Right lobe of liver (tissue), 6 donors: ENCODE measurements around the gene PSD4. TPM values are rescaled to one million over a fixed set of nuclear protein-coding genes. Genes with fewer than 3 reads are reported as not detected.

ENCODE experiments used
- ATAC-seq, 4 donors: fragments of 200-7000 bp; cut with Tn5 transposase; one replicate each; pipeline ENCODE4 v1.9.1; 2020; ENCODE audit warnings: mild to moderate bottlenecking in 4 of 4, moderate library complexity in 4 of 4
- DNase-seq, 3 donors: peaks; one replicate each; pipeline ENCODE4 v3.0.0-alpha.2; 2020
- H3K27ac ChIP-seq, 3 donors: fragments of 200-600 bp; one replicate each; pipeline ENCODE4 v1.8.0; 2022
- H3K27me3 ChIP-seq, 2 donors: fragments of 200-600 bp; one replicate each; pipeline ENCODE4 v1.8.0; 2022
- H3K36me3 ChIP-seq, 4 donors: fragments of 200-600 bp; sonication (generic) in 1 of 4; one replicate each; pipeline versions ENCODE4 v1.5.1 to v1.8.0; 2017 to 2022; ENCODE audit warnings: control low read depth in 1 of 4
- H3K4me1 ChIP-seq, 4 donors: fragments of 200-600 bp; sonication (generic) in 1 of 4; one replicate each; pipeline versions ENCODE4 v1.5.1 to v1.8.0; 2017 to 2022; ENCODE audit warnings: control low read depth in 1 of 4
- H3K4me3 ChIP-seq, 3 donors: fragments of 200-600 bp; one replicate each; pipeline ENCODE4 v1.8.0; 2022
- H3K9me3 ChIP-seq, 4 donors: fragments of 200-600 bp; sonication (generic) in 1 of 4; one replicate each; pipeline versions ENCODE4 v1.5.1 to v1.8.0; 2017 to 2022; ENCODE audit warnings: control low read depth in 1 of 4
- POLR2A ChIP-seq: fragments of 450-650 bp; IDR thresholded peaks from one replicate; pipeline ENCODE4 v1.6.1; 2017; ENCODE audit warnings: antibody characterized with exemption, mild to moderate bottlenecking
- WGBS: methylation state at CpG from one replicate; pipeline ENCODE4 v1.1.6; 2018; ENCODE audit warnings: low coverage, low lambda C conversion rate; ENCODE audit not compliant: insufficient coverage; ENCODE audit errors: missing lambda C conversion rate; 5-methylcytosine and 5-hydroxymethylcytosine counted together
- intact Hi-C, 2 donors: fragments of 100-400 bp; cut with DNase I; formaldehyde crosslinking; loops; one replicate each; pipeline versions ENCODE4 v1.11.2 to v1.14.1; 2022
- total RNA-seq, 6 experiments: library from RNA; depleted of rRNA in 2 of 6; stranded (reverse); fragments of >200 nt in 2 of 6; fragmentation: NEBNext Ultra II Directional in 3 of 6; extraction: Animal tissue kit (Norgen Biotek cat#: 25700) in 3 of 6; gene quantifications; one replicate each; pipeline versions ENCODE4 v1.1.0 to v1.2.4, GENCODE V29; 2016 to 2023
- TF ChIP-seq, protein P1 (sequence below), 4 donors: fragments of 200-600 bp in 3 of 4; fragments of 450-650 bp in 1 of 4; IDR thresholded peaks; one replicate each; pipeline versions ENCODE4 v1.5.1 to v1.8.0; 2016 to 2022; ENCODE audit warnings: antibody characterized with exemption in 4 of 4, mild to moderate bottlenecking in 2 of 4
- donor health status: DM: no; HTN: yes; CAD: no.
- donor health status: DM: no; HTN: no; CAD: no.
- donor health status: DM: no; HTN: no; CAD: no.
- donor health status: DM: no; HTN: yes; CAD: no.
- donor health status: DM: no; HTN: yes; CAD: no.

PSD4 gene
- total RNA-seq, 6 experiments from 2014 or later = 38.0 to 77.8 (median 58.7) TPM

DNA sequence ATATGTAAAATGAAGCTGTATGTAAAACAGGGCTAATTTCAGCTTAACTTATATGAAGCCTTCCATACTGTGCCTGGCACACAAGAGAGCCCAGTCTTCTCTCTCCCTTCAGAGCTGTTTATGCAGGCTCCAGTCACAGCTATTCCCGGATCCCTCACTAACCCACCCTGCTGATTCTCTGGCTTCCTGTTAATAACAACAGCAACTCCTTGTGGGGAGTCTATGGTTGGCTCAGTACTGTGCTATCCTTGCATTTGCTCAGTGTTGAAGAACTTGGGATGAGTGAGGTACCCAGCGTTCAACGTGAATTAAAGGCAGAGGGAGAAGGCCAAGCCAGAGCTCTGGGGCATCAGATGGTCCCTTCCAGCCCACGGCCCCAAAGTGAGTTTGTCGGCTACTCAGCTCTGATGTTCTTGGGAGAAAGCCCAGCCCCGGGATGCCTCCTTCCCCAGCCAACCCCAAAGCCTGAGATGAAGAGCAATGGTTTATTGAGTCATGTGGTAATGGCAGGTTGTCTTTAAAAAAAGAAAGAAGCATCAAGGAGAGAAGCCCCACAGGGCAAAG lies 43.2 kb downstream of the PSD4 start:
- 67% methylated on average over 1 of the region's 6 CpGs for WGBS
- ATAC-seq (no peak), DNase-seq (peak in 1 of 3 donors; percentile 14)
- no peaks in the 10 kb centered on the region for H3K36me3 ChIP-seq
- no peak overlapping the region for H3K4me3 ChIP-seq
- no peaks in the 10 kb centered on the region for H3K9me3 ChIP-seq
- no peaks in the 10 kb centered on the region for H3K27me3 ChIP-seq
- H3K4me1 ChIP-seq = peaks cover 0 to 36% (median 14%) of the 10 kb centered on the region in 4 donors
- intact Hi-C loops = no loop called here
- peak overlapping the region; percentile 84 to 93 (median 90) for H3K27ac ChIP-seq
- TF ChIP-seq, protein P1, sequence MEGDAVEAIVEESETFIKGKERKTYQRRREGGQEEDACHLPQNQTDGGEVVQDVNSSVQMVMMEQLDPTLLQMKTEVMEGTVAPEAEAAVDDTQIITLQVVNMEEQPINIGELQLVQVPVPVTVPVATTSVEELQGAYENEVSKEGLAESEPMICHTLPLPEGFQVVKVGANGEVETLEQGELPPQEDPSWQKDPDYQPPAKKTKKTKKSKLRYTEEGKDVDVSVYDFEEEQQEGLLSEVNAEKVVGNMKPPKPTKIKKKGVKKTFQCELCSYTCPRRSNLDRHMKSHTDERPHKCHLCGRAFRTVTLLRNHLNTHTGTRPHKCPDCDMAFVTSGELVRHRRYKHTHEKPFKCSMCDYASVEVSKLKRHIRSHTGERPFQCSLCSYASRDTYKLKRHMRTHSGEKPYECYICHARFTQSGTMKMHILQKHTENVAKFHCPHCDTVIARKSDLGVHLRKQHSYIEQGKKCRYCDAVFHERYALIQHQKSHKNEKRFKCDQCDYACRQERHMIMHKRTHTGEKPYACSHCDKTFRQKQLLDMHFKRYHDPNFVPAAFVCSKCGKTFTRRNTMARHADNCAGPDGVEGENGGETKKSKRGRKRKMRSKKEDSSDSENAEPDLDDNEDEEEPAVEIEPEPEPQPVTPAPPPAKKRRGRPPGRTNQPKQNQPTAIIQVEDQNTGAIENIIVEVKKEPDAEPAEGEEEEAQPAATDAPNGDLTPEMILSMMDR (IDR thresholded peaks at IDR 0.05) = no peak
- no peak for TF ChIP-seq POLR2A

DNA sequence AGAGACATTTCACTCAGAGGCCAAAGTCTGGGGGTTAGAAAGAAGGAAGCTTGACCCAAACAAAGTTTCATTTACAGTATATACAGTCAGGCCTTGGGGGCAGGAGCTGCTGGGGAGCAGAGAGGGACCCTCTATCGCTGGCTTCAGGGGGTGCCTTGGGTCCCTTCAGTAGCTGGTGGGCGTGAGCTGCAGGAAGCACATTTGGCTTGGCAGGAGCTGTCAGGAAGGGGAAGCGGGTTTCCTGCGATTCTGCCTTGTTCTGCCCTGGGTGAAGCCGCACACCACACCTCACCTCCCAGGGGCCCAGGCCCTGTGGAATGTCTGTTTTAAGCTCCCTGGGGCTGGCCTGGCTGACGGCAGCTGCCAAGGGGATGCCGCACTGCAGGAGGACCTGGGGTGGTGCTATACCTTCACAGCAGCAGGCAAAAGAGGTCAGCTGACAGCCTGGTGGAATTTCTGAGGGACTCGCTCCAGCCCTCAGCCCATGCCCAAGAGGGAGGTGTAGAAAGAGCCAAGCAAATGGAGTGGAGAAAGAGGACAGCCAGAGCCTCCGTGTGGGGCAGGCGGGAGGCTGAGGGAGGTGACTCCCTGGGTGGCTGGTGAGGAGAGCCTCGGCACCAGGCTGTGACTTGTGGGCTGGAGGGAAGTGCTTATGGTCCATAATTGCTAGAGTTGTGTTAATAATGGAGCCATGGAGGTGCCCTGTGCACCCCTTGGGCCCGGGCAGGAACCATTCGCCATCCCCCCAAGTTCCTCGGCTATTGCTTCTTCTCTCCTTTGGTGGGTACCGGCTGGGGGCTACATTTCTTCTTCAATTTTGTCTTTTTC lies 43.9 kb downstream of the PSD4 start:
- Histone ChIP-seq H3K4me1 (peaks cover 0 to 36% (median 14%) of the 10 kb centered on the region in 4 donors), H3K27ac (peak overlapping the region; percentile 84 to 93 (median 90)), H3K9me3 (no peaks in the 10 kb centered on the region), H3K27me3 (no peaks in the 10 kb centered on the region), H3K4me3 (peak overlapping the region in 1 of 3 donors; percentile 6), H3K36me3 (no peaks in the 10 kb centered on the region)
- intact Hi-C loops = no loop called here
- TF ChIP-seq, protein P1 (IDR thresholded peaks at IDR 0.05) = no peak
- no peak for TF ChIP-seq POLR2A
- DNase-seq (peak in 1 of 3 donors; percentile 51), ATAC-seq (peak; percentile 2 to 6 (median 4))
- WGBS = 20% methylated on average over 2 of the region's 15 CpGs

DNA sequence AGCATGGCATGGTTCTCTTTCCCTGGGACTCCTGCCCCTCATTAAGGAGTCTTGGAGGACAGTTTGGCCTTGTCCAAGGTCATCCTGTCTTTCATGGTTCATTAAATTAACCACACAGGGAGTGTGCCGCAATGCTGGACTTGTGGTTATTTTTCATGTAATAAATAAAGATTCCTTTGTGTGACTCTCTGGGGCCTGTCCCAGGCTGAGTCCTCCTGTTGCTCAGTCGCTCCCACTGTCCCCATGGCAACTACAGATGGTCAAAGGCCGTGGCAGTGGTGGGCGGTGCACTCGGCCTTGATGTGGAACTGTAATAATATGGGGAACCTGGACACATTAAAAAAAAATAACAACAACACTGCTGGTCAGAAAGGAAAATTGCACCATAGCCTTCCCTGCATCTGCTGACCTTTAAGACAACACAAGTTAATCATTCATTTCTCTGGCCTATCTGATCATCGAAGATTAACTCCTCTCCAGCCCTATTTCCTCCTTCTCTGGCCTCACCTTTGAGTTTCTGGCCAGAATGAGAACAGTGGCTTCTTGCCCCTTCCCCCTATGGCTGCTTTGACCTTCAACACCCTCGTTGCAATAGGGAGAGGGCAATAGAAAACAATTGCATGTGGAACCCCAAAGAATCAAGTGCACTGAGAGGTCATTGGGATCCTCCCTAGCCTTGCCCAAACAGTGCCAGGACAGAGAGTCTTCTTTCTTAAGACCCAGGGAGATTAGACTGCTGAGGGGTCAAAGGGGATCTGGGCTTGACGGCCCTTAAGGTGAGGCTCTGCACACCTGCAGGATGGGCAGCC lies 44.7 kb downstream of the PSD4 start:
- Histone ChIP-seq H3K4me3 (peak overlapping the region in 1 of 3 donors; percentile 6), H3K27ac (peak overlapping the region; percentile 84 to 93 (median 90)), H3K9me3 (no peaks in the 10 kb centered on the region), H3K27me3 (no peaks in the 10 kb centered on the region), H3K36me3 (no peaks in the 10 kb centered on the region), H3K4me1 (peaks cover 0 to 36% (median 14%) of the 10 kb centered on the region in 4 donors)
- peak; percentile 85 to 91 (median 91) for DNase-seq
- no peak for TF ChIP-seq POLR2A
- TF ChIP-seq, protein P1 (IDR thresholded peaks at IDR 0.05) = no peak
- peak; percentile 89 to 94 (median 90) for ATAC-seq
- intact Hi-C loops = no loop called here
- WGBS = 23% methylated on average over 8 of the region's 8 CpGs

DNA sequence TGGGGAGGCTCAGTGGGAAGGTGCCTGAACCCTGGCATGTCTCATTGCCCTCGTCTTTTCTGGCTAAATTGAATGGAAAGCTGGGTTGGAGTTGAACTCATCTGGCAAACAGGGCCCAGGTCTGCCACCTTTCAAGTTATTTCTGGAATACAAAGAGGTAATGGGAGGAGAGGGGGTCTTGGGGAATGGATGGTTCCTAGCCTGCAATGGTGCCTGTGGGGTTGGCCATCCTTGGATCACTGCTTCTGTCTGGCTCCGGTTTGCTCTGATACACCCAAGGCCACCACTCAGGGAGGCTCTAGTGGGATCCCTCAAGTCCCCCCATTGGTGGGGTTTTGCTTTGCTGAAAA lies 45.3 kb downstream of the PSD4 start:
- Histone ChIP-seq H3K4me1 (peaks cover 0 to 36% (median 14%) of the 10 kb centered on the region in 4 donors), H3K4me3 (no peak overlapping the region), H3K27ac (peak overlapping the region; percentile 84 to 93 (median 90)), H3K27me3 (no peaks in the 10 kb centered on the region), H3K9me3 (no peaks in the 10 kb centered on the region), H3K36me3 (no peaks in the 10 kb centered on the region)
- DNase-seq = peak in 1 of 3 donors; percentile 25
- peak in 1 of 4 donors; percentile 20 for ATAC-seq
- intact Hi-C loops = no loop called here
- TF ChIP-seq, protein P1 (IDR thresholded peaks at IDR 0.05) = no peak
- TF ChIP-seq POLR2A = no peak
- WGBS = 83% methylated on average over 1 of the region's 2 CpGs
